ACHN (cell line): ENCODE results near the gene NREP.

ENCODE experiments used
- DNase-seq: peaks from one replicate; pipeline ENCODE4 v3.0.0-alpha.2; 2015
- in situ Hi-C: cut with HindIII; loops from 2 replicates; pipeline ENCODE4 v1.10.0; 2017; ENCODE audit warnings: low sequenced_read_pairs, low pct_ligation_motif_present, low pct_unique_long_range_greater_than_20kb

NREP gene

GRCh38 chr5:111756581-111757354 is at the start of gene NREP:
Gene NREP (minus strand): TSS chr5:111757194. CDS start chr5:111755772, 1,422 bp downstream.
- no peak for DNase-seq
- in situ Hi-C loops: no loop called here

- in situ Hi-C loops: no loop called here
- no peak for DNase-seq
Observed at GRCh38 chr5:111806753-111807152, 49.8 kb upstream of the NREP start.

- no peak for DNase-seq
- in situ Hi-C loops: no loop called here
Observed at GRCh38 chr5:111806156-111806555, 49.2 kb upstream of the NREP start.

- in situ Hi-C loops: no loop called here
- no peak for DNase-seq
Observed at GRCh38 chr5:111805071-111805470, 48.1 kb upstream of the NREP start.

GRCh38 chr5:111800351-111800750 is 43.4 kb upstream of the NREP start:
- in situ Hi-C loops: no loop called here
- DNase-seq: no peak

GRCh38 chr5:111795142-111795541 is 38.1 kb upstream of the NREP start:
- in situ Hi-C loops: no loop called here
- no peak for DNase-seq

GRCh38 chr5:111792471-111793058 is 35.6 kb upstream of the NREP start:
- in situ Hi-C loops: no loop called here
- no peak for DNase-seq

GRCh38 chr5:111790295-111790694 is 33.3 kb upstream of the NREP start:
- no peak for DNase-seq
- in situ Hi-C loops: no loop called here

GRCh38 chr5:111787006-111787405 is 30.0 kb upstream of the NREP start:
- DNase-seq: no peak

GRCh38 chr5:111784491-111785181 is 27.6 kb upstream of the NREP start:
- no peak for DNase-seq
- in situ Hi-C loops: no loop called here

More at GRCh38 chr5:111787006-111787405, 30.0 kb upstream of the NREP start:
- in situ Hi-C loops: no loop called here

- in situ Hi-C loops: no loop called here
- DNase-seq: no peak
Observed at GRCh38 chr5:111783537-111783936, 26.5 kb upstream of the NREP start.

- in situ Hi-C loops: no loop called here
- no peak for DNase-seq
Observed at GRCh38 chr5:111782216-111782615, 25.2 kb upstream of the NREP start.

- no peak for DNase-seq
- in situ Hi-C loops: no loop called here
Observed at GRCh38 chr5:111781200-111781599, 24.2 kb upstream of the NREP start.

- in situ Hi-C loops: no loop called here
- no peak for DNase-seq
Observed at GRCh38 chr5:111779922-111780292, 22.9 kb upstream of the NREP start.

GRCh38 chr5:111779260-111779921 is 22.4 kb upstream of the NREP start:
- DNase-seq: no peak
- in situ Hi-C loops: no loop called here

- no peak for DNase-seq
- in situ Hi-C loops: no loop called here
Observed at GRCh38 chr5:111776913-111777781, 20.2 kb upstream of the NREP start.

GRCh38 chr5:111775224-111775623 is 18.2 kb upstream of the NREP start:
- DNase-seq: no peak
- in situ Hi-C loops: no loop called here

- DNase-seq: peak; percentile 79
- in situ Hi-C loops: no loop called here
Observed at GRCh38 chr5:111774525-111774924, 17.5 kb upstream of the NREP start.
